Neural cell (in vitro differentiated cells): ENCODE measurements around the gene ARHGAP24. TPM values are rescaled to one million over a fixed set of nuclear protein-coding genes. Genes with fewer than 3 reads are reported as not detected.

Source experiments
- H2AFZ ChIP-seq: fragments of 200-600, 300-800 bp; sonication (generic), shearing (Covaris generic); 2 replicates; pipeline ENCODE4 v1.6.0; 2014; ENCODE audit warnings: low read depth, mild to moderate bottlenecking, antibody characterized with exemption, low read length, moderate library complexity
- H3F3A ChIP-seq: fragments of 200-600 bp; shearing (Covaris generic); 2 replicates; pipeline ENCODE4 v1.6.1; 2016; ENCODE audit warnings: mild to moderate bottlenecking, moderate library complexity, mixed read lengths, antibody characterized with exemption, low read length; ENCODE audit not compliant: insufficient read depth, poor library complexity, severe bottlenecking
- H3K27ac ChIP-seq: fragments of 200-600, 300-800 bp; sonication (generic), shearing (Covaris generic); 2 replicates; pipeline ENCODE4 v1.5.1; 2014; ENCODE audit warnings: mild to moderate bottlenecking, low read length, moderate library complexity
- H3K27me3 ChIP-seq: fragments of 300-800, 200-600 bp; sonication (generic), shearing (Covaris generic); 2 replicates; pipeline ENCODE4 v1.6.0; 2014; ENCODE audit warnings: mild to moderate bottlenecking, low read depth, low read length, moderate library complexity; ENCODE audit not compliant: insufficient read depth
- H3K36me3 ChIP-seq: fragments of 300-800, 200-600 bp; sonication (generic), shearing (Covaris generic); 2 replicates; pipeline ENCODE4 v1.5.1; 2014; ENCODE audit warnings: mild to moderate bottlenecking, antibody characterized with exemption, low read length, moderate library complexity; ENCODE audit not compliant: insufficient read depth
- H3K4me2 ChIP-seq: fragments of 300-800, 200-600 bp; sonication (generic), shearing (Covaris generic); 2 replicates; pipeline ENCODE4 v1.6.0; 2014; ENCODE audit warnings: mild to moderate bottlenecking, low read length
- H3K4me3 ChIP-seq: fragments of 300-800, 200-600 bp; sonication (generic), shearing (Covaris generic); 2 replicates; pipeline ENCODE4 v1.5.1; 2014; ENCODE audit warnings: mild to moderate bottlenecking, low read length, moderate library complexity
- H3K79me2 ChIP-seq: fragments of 200-600 bp; shearing (Covaris generic); replicated peaks from 2 replicates; pipeline ENCODE4 v1.6.0; 2014; ENCODE audit warnings: mild to moderate bottlenecking, low read length, moderate library complexity; ENCODE audit not compliant: insufficient read depth
- H3K9ac ChIP-seq: fragments of 300-800, 200-600 bp; sonication (generic), shearing (Covaris generic); 2 replicates; pipeline ENCODE4 v1.6.1; 2016; ENCODE audit warnings: mild to moderate bottlenecking, low read length, mixed read lengths
- H3K9me2 ChIP-seq: fragments of 200-600 bp; shearing (Covaris generic); 2 replicates; pipeline ENCODE4 v1.6.1; 2016; ENCODE audit warnings: mild to moderate bottlenecking, low read length, mixed read lengths; ENCODE audit not compliant: insufficient read depth
- H3K9me3 ChIP-seq: fragments of 200-600, 300-800 bp; sonication (generic), shearing (Covaris generic); 2 replicates; pipeline ENCODE4 v1.6.1; 2016; ENCODE audit warnings: mild to moderate bottlenecking, mixed run types, low read length, moderate library complexity, mixed read lengths
- H4K20me1 ChIP-seq: fragments of 200-600 bp; shearing (Covaris generic); 2 replicates; pipeline ENCODE4 v1.6.1; 2016; ENCODE audit warnings: mild to moderate bottlenecking, mixed run types; ENCODE audit not compliant: insufficient read depth
- CTCF ChIP-seq: fragments of 450-650 bp; IDR thresholded peaks from 2 replicates; pipeline ENCODE4 v1.5.1; 2014; ENCODE audit warnings: antibody characterized with exemption, mild to moderate bottlenecking, moderate library complexity; ENCODE audit not compliant: poor library complexity, severe bottlenecking
- EP300 ChIP-seq: fragments of 450-650 bp; conservative IDR thresholded peaks from 2 replicates; pipeline ENCODE4 v1.6.1; 2014; ENCODE audit warnings: antibody characterized with exemption, mild to moderate bottlenecking, moderate library complexity; ENCODE audit not compliant: poor library complexity, severe bottlenecking
- EZH2 ChIP-seq: fragments of 200-600, 300-800 bp; shearing (Covaris generic), sonication (generic); IDR thresholded peaks from 2 replicates; pipeline ENCODE4 v1.6.1; 2014; ENCODE audit warnings: antibody characterized with exemption, low read length, borderline replicate concordance, mild to moderate bottlenecking; ENCODE audit not compliant: insufficient read depth, poor library complexity, severe bottlenecking
- SMC3 ChIP-seq: fragments of 450-650 bp; conservative IDR thresholded peaks from 2 replicates; pipeline ENCODE4 v1.6.1; 2014; ENCODE audit warnings: antibody characterized with exemption, mild to moderate bottlenecking, moderate library complexity; ENCODE audit not compliant: poor library complexity
- TAF1 ChIP-seq: IDR thresholded peaks from 2 replicates; pipeline ENCODE4 v1.6.1; 2012; ENCODE audit warnings: low read depth
- polyA plus RNA-seq: library from polyadenylated mRNA; depleted of rRNA; stranded (reverse); fragments of >200 nt; gene quantifications from 2 replicates; pipeline ENCODE4 v1.2.3, GENCODE V29; 2014
- TF ChIP-seq, protein P1 (sequence below): IDR thresholded peaks from 2 replicates; pipeline ENCODE4 v1.6.1; 2012; ENCODE audit warnings: borderline replicate concordance

ARHGAP24 gene
- polyA plus RNA-seq, 1 donor from 2014 or later, result 2.9 TPM

DNA sequence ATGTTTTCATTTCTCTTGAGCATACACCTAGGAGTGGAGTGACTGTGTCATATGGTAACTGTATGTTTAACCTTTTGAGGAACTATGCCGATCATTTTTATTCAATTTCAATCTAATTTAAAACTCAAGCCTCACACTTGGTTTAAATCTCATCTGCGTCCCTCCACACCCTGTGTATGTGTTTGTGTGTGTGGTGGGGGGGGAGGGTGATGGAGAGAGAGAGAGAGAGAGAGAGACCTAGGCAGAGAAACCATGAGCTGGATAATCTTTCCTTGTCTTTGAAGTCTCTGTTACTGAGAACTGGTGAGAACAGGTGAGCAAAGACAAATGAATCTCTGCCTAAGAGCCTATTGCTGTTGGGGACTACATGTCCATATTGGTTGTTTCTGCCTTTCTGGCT is 105.0 kb downstream of the ARHGAP24 start:
- no peaks in the 10 kb centered on the region for H3K36me3 ChIP-seq
- TF ChIP-seq CTCF (no peak), EZH2 (no peak), SMC3 (no peak), TAF1 (no peak), EP300 (no peak)
- TF ChIP-seq, protein P1, sequence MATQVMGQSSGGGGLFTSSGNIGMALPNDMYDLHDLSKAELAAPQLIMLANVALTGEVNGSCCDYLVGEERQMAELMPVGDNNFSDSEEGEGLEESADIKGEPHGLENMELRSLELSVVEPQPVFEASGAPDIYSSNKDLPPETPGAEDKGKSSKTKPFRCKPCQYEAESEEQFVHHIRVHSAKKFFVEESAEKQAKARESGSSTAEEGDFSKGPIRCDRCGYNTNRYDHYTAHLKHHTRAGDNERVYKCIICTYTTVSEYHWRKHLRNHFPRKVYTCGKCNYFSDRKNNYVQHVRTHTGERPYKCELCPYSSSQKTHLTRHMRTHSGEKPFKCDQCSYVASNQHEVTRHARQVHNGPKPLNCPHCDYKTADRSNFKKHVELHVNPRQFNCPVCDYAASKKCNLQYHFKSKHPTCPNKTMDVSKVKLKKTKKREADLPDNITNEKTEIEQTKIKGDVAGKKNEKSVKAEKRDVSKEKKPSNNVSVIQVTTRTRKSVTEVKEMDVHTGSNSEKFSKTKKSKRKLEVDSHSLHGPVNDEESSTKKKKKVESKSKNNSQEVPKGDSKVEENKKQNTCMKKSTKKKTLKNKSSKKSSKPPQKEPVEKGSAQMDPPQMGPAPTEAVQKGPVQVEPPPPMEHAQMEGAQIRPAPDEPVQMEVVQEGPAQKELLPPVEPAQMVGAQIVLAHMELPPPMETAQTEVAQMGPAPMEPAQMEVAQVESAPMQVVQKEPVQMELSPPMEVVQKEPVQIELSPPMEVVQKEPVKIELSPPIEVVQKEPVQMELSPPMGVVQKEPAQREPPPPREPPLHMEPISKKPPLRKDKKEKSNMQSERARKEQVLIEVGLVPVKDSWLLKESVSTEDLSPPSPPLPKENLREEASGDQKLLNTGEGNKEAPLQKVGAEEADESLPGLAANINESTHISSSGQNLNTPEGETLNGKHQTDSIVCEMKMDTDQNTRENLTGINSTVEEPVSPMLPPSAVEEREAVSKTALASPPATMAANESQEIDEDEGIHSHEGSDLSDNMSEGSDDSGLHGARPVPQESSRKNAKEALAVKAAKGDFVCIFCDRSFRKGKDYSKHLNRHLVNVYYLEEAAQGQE, result no peak

GRCh38 chr4:85580489-85580888 is 105.5 kb downstream of the ARHGAP24 start:
- H3K4me3 ChIP-seq, result no peak overlapping the region
- H3K27ac ChIP-seq, result no peak overlapping the region
- H2AFZ ChIP-seq, result no peak overlapping the region
- no peaks in the 10 kb centered on the region for H3K27me3 ChIP-seq
- no peaks in the 10 kb centered on the region for H4K20me1 ChIP-seq
- H3K9ac ChIP-seq, result no peak overlapping the region
- no peak overlapping the region for H3K4me2 ChIP-seq
- H3K9me3 ChIP-seq, result no peaks in the 10 kb centered on the region
- TF ChIP-seq CTCF, result no peak
- TF ChIP-seq EZH2, result no peak
- TF ChIP-seq SMC3, result no peak
- H3K79me2 ChIP-seq, result no peaks in the 10 kb centered on the region
- no peaks in the 10 kb centered on the region for H3K9me2 ChIP-seq
- no peaks in the 10 kb centered on the region for H3F3A ChIP-seq
- H3K36me3 ChIP-seq, result no peaks in the 10 kb centered on the region

More for the DNA sequence above, 105.0 kb downstream of the ARHGAP24 start:
- Histone ChIP-seq H3K4me3 (no peak overlapping the region), H3K79me2 (no peaks in the 10 kb centered on the region), H3K27ac (no peak overlapping the region), H3K9me3 (no peaks in the 10 kb centered on the region), H3F3A (no peaks in the 10 kb centered on the region), H3K27me3 (no peaks in the 10 kb centered on the region), H2AFZ (no peak overlapping the region), H3K9ac (no peak overlapping the region), H3K4me2 (no peak overlapping the region), H4K20me1 (no peaks in the 10 kb centered on the region), H3K9me2 (no peaks in the 10 kb centered on the region)
